Adrenal gland (tissue), 12 donors: ENCODE measurements around the gene TM2D1. TPM values are rescaled to one million over a fixed set of nuclear protein-coding genes. Genes with fewer than 3 reads are reported as not detected.

Experiments used
- DNase-seq, 7 donors: peaks; one replicate each; pipeline ENCODE4 v3.0.0-alpha.2; 2019 to 2020
- H3K27ac ChIP-seq, 5 donors: fragments of 200-600 bp; sonication (generic) in 4 of 5; 1 replicate in 3 of 5; 2 replicates in 2 of 5; pipeline versions ENCODE4 v1.5.1 to v1.8.0; 2016 to 2020; ENCODE audit warnings: mild to moderate bottlenecking in 1 of 5
- H3K27me3 ChIP-seq: fragments of 200-600 bp; 2 replicates; pipeline ENCODE4 v1.8.0; 2021
- H3K36me3 ChIP-seq, 2 donors: fragments of 200-600 bp; replicated peaks in 1 of 2; 1 replicate in 1 of 2; 2 replicates in 1 of 2; pipeline versions ENCODE4 v1.5.1 to v1.8.0; 2018 to 2022
- H3K4me1 ChIP-seq, 2 donors: fragments of 200-600 bp; replicated peaks in 1 of 2; 1 replicate in 1 of 2; 2 replicates in 1 of 2; pipeline versions ENCODE4 v1.5.1 to v1.8.0; 2018 to 2021
- H3K4me3 ChIP-seq, 4 donors: fragments of 200-600 bp; sonication (generic) in 3 of 4; one replicate each; pipeline ENCODE4 v1.5.1; 2016 to 2018
- H3K9me3 ChIP-seq, 3 donors: fragments of 200-600 bp; sonication (generic) in 1 of 3; replicated peaks in 1 of 3; 1 replicate in 2 of 3; 2 replicates in 1 of 3; pipeline versions ENCODE4 v1.5.1 to v1.8.0; 2016 to 2021
- POLR2A ChIP-seq, 2 donors: fragments of 450-650 bp; IDR thresholded peaks; one replicate each; pipeline ENCODE4 v1.6.1; 2017; ENCODE audit warnings: antibody characterized with exemption in 2 of 2, mild to moderate bottlenecking in 2 of 2, moderate library complexity in 1 of 2
- WGBS, 4 donors: extraction: QIAGEN DNeasy Blood & Tissue Kit in 2 of 4; methylation state at CpG; one replicate each; pipeline versions ENCODE4 v1.1.5 to v1.1.7; 2013 to 2017; 5-methylcytosine and 5-hydroxymethylcytosine counted together
- intact Hi-C, 2 donors: fragments of 100-400 bp; cut with DNase I; formaldehyde crosslinking; loops; one replicate each; pipeline versions ENCODE4 v1.14.1 to v1.15.0; 2022 to 2023
- polyA plus RNA-seq, 3 donors: library from polyadenylated mRNA; stranded (reverse); fragments of 200-250 nt in 2 of 3; fragments of 350-450 nt in 1 of 3; fragmentation: Illumina TruSeq in 1 of 3; extraction: RNeasy Lipid Tissue Mini Kit (QIAGEN cat#74804) in 1 of 3; gene quantifications; one replicate each; pipeline ENCODE4 v1.2.3, GENCODE V29; 2013 to 2014
- total RNA-seq, 9 donors: library from RNA; depleted of rRNA in 4 of 9; stranded (reverse); fragments of >200 nt in 4 of 9; fragments of 120-200 nt in 1 of 9; fragmentation: NEBNext Ultra II Directional in 1 of 9; extraction: Animal tissue kit (Norgen Biotek cat#: 25700) in 1 of 9; gene quantifications; one replicate each; pipeline versions ENCODE4 v1.1.0 to v1.2.4, GENCODE V29; 2013 to 2023
- TF ChIP-seq, protein P1 (sequence below), 6 experiments: fragments of 450-650 bp in 4 of 6; fragments of 200-600 bp in 2 of 6; sonication (generic) in 1 of 6; IDR thresholded peaks; 1 replicate in 5 of 6; 2 replicates in 1 of 6; pipeline versions ENCODE4 v1.5.1 to v1.8.0; 2016 to 2021; ENCODE audit warnings: antibody characterized with exemption in 6 of 6, mild to moderate bottlenecking in 2 of 6, moderate library complexity in 1 of 6
- donor health status: healthy with polysubstance abuse.
- donor health status: Bipolar disorder and iron deficiency.
- donor health status: DM: yes; HTN: yes; CAD: no.
- donor health status: DM: no; HTN: no; CAD: no.
- donor health status: DM: no; HTN: no; CAD: no.
- donor health status: DM: yes; HTN: yes; CAD: no.

The TM2D1 gene
- total and polyA plus RNA-seq, 12 donors, result 8.6 to 96.6 (median 54.6) TPM

DNA sequence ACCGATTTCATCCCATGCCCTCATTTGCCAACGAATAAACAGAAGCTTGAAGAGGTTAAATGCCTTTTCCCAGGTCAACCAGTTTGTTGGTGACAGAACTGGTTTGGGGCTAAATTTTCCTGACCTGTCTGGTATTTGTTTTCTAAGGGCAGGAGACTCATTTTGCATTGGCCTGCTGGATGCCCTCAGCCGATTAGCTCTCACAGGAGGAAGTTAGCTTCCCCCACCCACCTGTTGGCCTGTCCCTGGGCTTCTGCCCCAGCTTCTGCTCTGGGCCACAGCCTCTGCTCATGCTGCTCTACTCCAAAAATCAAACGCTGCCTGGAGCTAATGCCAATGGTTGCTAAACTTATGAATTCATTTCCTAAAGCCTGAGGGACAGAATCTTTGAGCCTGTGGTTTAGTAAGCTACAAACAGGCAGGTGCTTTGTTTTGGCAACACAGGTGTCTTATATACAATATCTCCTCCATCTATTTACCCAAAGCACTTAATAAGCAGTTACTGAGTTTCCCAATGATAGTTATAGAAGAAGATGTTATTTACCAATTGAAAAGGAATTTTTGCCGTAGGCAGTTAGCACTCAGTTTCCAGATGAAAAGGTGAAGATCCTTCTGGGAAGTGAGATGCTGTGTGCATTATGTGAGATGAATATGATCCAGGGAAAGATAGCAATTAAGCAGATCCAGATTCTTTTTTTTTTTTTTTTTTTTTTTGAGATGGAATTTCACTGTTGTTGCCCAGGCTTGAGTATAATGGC, 82.3 kb downstream of the TM2D1 start:
- H3K27ac ChIP-seq, result no peak overlapping the region
- no peak overlapping the region for H3K4me3 ChIP-seq
- WGBS, 4 donors, result 70 to 87% (median 83%) methylated on average over 5 of the region's 5 CpGs
- no peaks in the 10 kb centered on the region for H3K36me3 ChIP-seq
- peaks cover 0 to 16% of the 10 kb centered on the region in 2 donors for H3K4me1 ChIP-seq
- DNase-seq, result no peak
- H3K9me3 ChIP-seq, result no peaks in the 10 kb centered on the region
- intact Hi-C loops, result loop anchor here in 1 of 2 donors (5.0 kb wide), 1 partner anchor 210 kb away; no protein-coding TSS in a partner anchor
- TF ChIP-seq, protein P1, sequence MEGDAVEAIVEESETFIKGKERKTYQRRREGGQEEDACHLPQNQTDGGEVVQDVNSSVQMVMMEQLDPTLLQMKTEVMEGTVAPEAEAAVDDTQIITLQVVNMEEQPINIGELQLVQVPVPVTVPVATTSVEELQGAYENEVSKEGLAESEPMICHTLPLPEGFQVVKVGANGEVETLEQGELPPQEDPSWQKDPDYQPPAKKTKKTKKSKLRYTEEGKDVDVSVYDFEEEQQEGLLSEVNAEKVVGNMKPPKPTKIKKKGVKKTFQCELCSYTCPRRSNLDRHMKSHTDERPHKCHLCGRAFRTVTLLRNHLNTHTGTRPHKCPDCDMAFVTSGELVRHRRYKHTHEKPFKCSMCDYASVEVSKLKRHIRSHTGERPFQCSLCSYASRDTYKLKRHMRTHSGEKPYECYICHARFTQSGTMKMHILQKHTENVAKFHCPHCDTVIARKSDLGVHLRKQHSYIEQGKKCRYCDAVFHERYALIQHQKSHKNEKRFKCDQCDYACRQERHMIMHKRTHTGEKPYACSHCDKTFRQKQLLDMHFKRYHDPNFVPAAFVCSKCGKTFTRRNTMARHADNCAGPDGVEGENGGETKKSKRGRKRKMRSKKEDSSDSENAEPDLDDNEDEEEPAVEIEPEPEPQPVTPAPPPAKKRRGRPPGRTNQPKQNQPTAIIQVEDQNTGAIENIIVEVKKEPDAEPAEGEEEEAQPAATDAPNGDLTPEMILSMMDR (IDR thresholded peaks at IDR 0.05), result no peak
- no peak for TF ChIP-seq POLR2A (IDR thresholded peaks at IDR 0.05)
- H3K27me3 ChIP-seq, result no peaks in the 10 kb centered on the region

DNA sequence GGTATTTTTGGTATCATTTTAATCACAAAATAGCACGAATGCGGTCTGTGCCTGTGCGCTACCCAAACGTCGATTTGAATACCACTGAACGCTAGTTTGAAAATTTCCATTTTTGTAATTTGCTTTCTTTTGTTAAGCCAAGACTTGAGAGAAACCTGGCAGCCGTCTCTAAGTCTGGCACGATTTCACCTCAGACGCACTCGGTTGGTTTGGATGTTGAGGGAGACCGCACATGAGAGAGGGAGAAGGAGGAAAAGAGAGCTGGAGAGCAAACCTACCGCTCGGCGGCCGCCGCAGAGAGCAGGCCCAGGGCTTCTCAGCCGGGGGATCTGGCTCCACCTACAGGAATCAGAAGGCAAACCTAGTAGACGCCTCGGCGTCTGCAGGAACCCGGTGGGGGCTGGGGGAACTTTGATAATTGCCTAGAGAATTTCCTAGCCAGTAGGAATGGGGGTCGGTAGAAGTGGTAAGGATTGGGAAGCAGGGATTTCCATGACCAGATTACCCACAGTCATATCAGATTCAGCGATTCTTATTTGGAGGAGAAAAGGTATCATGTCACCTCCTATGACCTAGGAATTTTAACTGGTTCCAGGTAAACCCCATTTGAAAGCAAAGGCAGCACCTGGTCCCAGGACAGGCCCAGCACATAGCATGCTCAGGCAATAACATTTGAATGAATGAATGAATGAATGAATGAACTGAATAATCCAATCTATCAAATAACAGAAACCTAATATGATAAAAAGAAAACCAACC, 83.2 kb downstream of the TM2D1 start:
- H3K9me3 ChIP-seq, result no peaks in the 10 kb centered on the region
- DNase-seq, result peak; percentile 63 to 84 (median 78)
- H3K4me3 ChIP-seq, result no peak overlapping the region
- WGBS, 4 donors, result 18 to 28% (median 20%) methylated on average over 21 to 23 of the region's 23 CpGs
- H3K27ac ChIP-seq, result peak overlapping the region in 3 of 5 donors; percentile 18 to 43 (median 42)
- no peaks in the 10 kb centered on the region for H3K27me3 ChIP-seq
- peaks cover 0 to 16% of the 10 kb centered on the region in 2 donors for H3K4me1 ChIP-seq
- intact Hi-C loops, result loop anchor here in 1 of 2 donors (5.0 kb wide), 1 partner anchor 211 kb away; no protein-coding TSS in a partner anchor
- no peaks in the 10 kb centered on the region for H3K36me3 ChIP-seq
- TF ChIP-seq POLR2A (IDR thresholded peaks at IDR 0.05), result no peak
- TF ChIP-seq, protein P1 (IDR thresholded peaks at IDR 0.05), result peak; percentile 47 to 73 (median 64)

DNA sequence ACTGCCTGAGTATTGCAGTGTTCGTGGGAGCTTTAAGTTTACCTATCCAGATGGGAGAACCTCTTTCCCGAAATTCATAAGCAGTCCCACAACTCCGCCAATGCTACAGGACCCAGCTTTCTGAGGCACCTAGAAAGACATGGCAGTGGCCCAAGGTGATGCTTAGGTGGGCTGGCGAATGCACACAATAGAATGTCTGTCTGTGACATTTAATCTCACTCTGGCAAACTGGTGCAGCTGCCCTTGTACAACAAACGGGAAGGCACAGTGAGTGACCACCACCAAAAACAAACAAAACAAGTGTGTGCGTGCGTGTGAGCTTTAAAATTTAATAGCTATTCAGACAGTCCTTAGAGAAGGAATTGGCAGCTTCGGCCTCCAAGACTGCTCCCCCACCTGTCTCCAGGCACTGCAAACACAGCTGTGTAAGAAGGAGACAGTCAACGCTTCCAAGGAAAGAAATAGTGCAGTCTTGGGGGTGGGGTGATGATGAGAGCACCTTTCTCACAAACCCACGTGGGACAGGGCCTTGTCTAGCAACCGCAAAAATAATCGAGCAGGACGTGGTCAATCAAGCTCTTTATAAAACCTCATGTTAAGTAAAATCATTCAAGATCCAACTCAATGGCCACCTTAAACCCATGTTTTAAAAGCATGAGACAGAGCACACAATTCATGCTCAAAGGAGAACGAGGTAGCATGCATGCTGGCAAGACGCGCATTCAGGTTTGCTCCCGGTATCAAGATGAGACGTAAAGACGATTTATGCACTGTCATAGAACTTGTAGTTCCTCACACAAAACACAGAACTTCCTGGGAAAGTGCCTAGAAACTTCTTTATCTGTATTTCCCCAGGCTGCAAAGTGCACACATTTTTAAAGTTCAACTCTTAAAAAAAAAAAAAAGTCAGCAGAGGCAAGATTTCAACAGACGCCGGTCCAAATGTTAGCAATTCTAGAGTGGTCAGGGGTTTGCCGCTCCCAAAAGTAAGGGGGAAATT, 84.1 kb downstream of the TM2D1 start:
- Histone ChIP-seq H3K9me3 (no peaks in the 10 kb centered on the region), H3K36me3 (no peaks in the 10 kb centered on the region), H3K4me1 (peaks cover 0 to 16% of the 10 kb centered on the region in 2 donors), H3K4me3 (no peak overlapping the region), H3K27ac (peak overlapping the region in 3 of 5 donors; percentile 43 to 79 (median 75)), H3K27me3 (no peaks in the 10 kb centered on the region)
- DNase-seq, result peak in 1 of 7 donors; percentile 12
- intact Hi-C loops, result loop anchor here in 1 of 2 donors (5.0 kb wide), 1 partner anchor 211 kb away; no protein-coding TSS in a partner anchor
- 76 to 78% (median 76%) methylated on average over 22 of the region's 22 CpGs for WGBS, 4 donors
- TF ChIP-seq, protein P1 (IDR thresholded peaks at IDR 0.05), result no peak
- TF ChIP-seq POLR2A (IDR thresholded peaks at IDR 0.05), result no peak
